ENCODE results near the gene PCNA.

PCNA gene

DNA sequence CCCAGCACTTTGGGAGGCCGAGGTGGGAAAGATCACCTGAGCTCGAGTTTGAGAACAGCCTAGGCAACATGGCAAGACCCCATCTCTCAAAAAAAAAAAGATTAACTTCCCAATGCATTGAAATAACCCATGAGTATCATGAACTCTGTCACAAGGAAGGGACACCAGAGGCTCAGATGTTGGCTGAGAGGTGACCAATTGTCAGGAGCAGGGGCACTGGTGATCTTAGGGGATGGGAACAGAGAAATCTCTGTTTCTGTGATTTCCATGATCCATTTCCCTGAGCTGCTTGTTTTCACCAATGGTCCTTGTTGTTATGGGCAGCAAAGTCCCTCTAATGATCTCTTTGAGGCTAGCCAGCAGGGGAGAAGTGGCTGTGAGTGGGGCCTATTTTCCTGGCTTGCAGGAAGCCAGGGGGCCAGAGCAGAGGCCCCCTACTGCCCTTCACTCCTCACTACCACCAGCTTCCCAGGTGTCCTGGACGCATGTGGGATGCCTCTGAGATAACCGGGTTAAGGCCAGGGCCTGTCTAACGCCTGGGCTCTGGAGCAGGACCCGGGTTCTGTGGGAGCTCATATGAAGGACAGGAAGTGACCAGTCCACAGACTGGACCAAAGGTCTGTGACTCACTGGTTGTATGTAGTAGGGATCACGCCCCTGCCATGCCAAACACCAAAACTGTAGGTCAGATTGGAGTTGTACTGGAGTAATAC lies 54.4 kb downstream of the PCNA start:
- DNase-seq (ENCODE audit: low read depth): no peak
